AG10803 (cell line): ENCODE measurements around the gene SCGB1A1.

Source experiments
- DNase-seq: peaks from one replicate; pipeline ENCODE4 v3.0.0; 2010; ENCODE audit warnings: low read depth
- H3K4me3 ChIP-seq: 2 replicates; pipeline ENCODE4 v1.5.1; 2011; ENCODE audit warnings: mild to moderate bottlenecking, low read length, control low read depth
- CTCF ChIP-seq: conservative IDR thresholded peaks from 2 replicates; pipeline ENCODE4 v1.5.1; 2011; ENCODE audit warnings: mild to moderate bottlenecking, low read length, control low read depth, inconsistent platforms

The SCGB1A1 gene

GRCh38 chr11:62391642-62392425 is 27.0 kb upstream of the SCGB1A1 start:
- TF ChIP-seq CTCF, result no peak
- no peak overlapping the region for H3K4me3 ChIP-seq
- no peak for DNase-seq

DNA sequence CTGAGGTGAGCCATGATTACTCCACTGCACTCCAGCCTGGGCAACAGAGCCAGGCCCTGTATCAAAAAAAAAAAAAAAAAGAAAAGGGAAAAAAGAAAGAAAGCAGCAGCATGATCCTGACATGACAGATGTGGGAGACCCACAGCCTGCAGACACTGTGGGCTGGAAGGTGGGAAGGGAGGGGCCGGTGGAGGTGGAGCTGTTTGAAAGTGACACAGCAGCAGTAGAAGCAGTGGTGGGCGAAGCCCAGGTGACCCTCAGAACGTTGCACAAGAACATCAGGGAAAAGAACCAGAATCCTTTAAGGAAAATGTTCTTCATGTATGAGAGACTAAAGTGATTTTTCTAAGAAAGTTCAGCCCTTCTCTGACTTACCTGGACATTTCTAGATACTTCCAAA is 26.3 kb upstream of the SCGB1A1 start:
- no peak for DNase-seq
- H3K4me3 ChIP-seq, result no peak overlapping the region
- TF ChIP-seq CTCF, result no peak

GRCh38 chr11:62393061-62393611 is 25.7 kb upstream of the SCGB1A1 start:
- no peak for DNase-seq
- no peak for TF ChIP-seq CTCF

DNA sequence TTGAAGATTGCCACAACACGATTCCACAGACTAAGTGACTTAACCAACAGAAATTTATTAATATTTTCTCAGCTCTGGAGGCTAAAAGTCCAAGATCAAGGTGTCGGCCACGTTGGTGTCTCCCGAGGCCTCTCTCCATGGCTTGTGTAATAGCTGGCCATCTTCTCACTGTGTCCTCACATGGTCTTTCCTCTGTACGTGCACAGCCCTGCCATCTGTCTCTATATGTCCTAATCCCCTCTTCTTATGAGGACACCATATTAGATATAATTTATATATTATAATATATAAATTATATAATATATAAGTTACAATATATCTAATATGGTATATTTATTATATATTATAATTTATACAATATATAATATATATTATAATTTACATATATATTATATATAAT is 25.1 kb upstream of the SCGB1A1 start:
- no peak for DNase-seq
- no peak for TF ChIP-seq CTCF
- H3K4me3 ChIP-seq, result no peak overlapping the region

More at GRCh38 chr11:62393061-62393611, 25.7 kb upstream of the SCGB1A1 start:
- H3K4me3 ChIP-seq, result no peak overlapping the region

DNA sequence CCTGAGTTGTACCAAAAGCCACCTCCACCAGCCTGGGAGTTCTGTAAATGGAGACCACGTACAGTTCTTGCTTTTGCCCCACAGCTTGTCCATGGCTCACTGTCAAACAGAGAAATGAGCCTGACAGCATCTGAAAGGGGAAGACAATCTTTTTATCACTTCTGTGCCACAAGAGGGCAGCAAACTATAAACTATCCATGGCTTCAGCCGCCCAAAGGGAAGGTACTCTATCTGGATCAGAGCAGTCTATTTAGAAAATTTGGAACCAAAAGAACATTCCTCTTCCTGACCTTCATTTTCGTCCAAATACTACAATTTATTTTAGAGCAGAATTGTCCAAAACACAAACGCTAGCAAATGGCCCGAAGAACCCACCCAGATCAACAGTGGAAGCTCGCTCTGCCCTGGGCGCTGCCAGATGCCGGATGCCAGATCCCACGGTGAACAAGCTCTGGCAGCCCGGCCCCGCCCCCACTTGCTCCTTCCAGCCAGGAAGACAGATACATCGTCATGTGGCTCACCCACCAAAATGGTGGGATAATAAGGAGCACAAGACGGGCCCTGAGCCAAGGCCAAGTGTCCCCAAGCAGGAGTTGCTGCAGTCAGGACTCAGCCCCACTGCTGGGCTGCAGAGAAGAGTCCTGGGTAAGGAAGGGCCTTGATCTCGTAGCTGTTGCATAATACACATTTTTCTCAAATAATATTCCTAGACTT is 23.9 kb upstream of the SCGB1A1 start:
- H3K4me3 ChIP-seq, result peak overlapping the region; percentile 55
- peak; percentile 87 for DNase-seq
- TF ChIP-seq CTCF, result peak; percentile 78

DNA sequence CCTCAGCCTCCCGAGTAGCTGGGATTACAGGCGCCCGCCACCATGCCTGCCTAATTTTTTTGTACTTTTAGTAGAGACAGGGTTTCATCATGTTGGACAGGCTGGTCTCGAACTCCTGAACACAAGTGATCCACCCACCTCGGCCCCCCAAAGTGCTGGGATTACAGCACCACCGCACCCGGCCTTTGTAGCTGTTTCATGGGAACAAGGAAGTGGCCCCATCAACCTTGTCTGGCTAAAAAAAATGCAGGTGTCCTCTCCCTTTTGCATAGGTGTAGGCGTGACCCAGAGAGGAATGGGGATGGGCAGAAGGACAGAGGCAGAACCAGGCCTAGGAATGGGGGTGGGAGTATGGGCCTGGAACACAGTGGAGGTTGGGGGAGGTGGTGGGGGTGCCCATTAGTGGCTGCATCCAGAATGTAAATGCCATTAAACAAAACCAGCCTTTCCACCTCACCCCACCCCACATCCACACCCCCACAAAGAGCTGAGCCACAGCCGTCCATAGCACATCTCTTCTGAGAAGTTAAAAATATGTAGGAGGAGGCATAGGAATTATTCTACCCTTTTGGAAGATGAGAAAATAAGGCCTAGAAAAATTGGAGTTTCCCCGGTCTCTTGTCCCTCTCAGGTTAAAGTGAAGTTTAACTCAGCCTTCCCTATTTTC is 22.8 kb upstream of the SCGB1A1 start:
- TF ChIP-seq CTCF, result no peak
- H3K4me3 ChIP-seq, result no peak overlapping the region
- DNase-seq, result no peak
